GM19035 (cell line): ENCODE measurements around the gene DMWD.

Experiments
- ATAC-seq: cut with Tn5 transposase; IDR thresholded peaks from one replicate; pipeline ENCODE4 v1.9.1; 2021; ENCODE audit not compliant: unreplicated experiment

DMWD gene

DNA sequence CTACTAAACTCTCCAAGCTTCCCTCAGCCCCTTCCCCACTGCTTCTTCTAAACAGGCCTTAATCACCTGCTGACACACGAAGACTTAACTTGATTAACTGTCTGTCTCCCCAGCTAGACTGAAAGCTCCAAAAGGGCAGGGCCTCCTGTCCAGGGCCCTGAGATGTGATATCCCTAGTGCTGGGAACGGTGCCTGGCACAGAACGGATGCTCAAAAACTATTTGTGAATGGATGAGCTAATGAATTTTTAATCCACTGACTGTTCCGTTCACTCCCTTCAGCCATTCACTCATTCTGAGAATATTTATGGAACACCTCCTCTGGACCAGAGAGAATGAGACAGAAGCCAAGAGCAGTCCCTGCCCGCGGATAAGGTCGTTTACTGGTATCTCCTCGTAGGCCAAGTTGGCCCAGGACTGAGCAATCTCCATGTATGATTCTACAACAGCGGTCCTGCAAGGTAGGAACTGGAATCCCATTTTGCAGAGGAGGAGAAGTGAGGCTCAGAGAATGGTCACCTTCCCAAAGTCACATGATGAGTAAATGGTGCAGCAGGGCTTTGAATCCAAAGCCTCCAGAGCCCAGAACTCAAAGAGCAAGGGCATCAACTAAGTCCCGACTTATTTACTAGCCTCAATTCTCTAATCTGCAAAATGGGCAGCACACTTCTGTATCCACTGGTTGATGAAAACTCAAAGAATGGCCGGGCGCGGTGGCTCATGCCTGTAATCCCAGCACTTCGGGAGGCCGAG is 3.4 kb downstream of the DMWD start:
- ATAC-seq: no peak

DNA sequence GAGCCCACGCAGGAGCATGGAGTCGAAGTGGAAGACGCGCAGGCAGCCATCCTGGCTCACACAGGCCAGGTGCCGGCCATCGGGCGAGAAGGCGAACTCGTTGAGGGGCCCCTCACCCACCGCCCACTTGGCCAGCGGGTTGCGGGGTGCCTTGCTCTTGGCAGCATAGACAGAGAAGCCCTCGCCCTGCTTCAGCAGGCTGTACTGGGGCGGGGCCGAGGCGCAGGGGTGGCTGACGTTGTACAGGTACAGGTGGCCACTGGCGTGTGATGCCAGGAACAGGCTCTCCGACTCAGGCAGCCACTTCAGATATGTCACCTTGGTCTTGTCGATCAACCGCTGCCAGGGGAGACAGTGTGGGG is 6.1 kb downstream of the DMWD start:
- ATAC-seq: no peak

DNA sequence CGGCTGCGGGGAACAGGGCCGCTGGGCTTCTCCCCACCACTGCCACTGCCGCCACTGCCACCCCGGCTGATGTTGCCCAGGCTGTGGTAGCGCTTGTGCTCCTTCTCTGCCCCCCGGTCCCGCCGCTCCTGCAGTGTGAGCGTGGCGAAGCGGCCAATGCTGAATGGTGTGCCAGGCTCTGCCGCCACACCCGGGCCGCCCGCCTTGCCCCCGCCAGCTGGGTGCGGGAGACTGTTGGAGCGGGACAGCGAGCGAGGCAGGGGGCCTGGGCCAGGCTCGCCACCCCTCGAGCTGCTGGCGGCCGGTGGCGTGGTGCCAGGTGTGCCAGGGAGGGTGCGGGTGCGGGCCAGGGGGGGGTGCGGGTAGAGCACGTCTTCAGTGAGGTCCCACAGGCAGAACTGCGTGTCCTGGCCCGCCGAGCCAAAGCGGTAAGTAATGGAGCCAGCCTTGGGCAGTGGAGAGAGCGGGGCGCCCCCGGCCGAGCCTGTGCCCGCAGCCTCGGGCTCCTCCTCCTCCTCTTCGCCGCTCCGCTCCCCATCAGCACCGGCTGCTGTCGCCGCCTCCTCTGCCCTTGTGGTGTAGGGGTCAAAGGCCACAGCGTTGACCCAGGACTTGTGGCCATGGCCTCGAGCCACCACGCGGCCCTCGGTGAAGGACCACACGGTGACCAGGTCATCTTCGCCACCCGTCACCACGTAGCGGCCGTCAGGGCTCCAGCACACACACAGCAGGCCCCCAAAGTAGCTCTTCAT is 6.7 kb downstream of the DMWD start:
- no peak for ATAC-seq

DNA sequence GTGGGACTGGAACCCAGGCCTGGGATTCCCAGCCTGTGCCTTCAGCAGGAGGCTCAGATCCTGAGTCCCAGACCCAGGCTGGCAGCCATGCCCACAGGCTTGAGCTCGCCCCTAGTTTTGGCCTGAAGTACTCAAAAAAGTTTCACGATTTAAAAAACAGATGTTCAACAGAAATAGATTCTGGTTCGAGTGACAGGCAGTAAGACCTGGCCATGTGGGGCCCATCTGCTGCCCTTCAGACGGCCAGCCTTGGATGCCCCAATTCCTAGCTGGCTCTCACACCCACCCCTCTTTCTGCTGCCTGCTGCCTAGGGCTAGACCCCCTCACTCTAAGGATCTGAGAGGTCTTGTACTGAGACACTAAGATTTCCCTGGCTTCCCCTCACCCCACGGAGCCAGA is 7.5 kb downstream of the DMWD start:
- ATAC-seq: no peak

DNA sequence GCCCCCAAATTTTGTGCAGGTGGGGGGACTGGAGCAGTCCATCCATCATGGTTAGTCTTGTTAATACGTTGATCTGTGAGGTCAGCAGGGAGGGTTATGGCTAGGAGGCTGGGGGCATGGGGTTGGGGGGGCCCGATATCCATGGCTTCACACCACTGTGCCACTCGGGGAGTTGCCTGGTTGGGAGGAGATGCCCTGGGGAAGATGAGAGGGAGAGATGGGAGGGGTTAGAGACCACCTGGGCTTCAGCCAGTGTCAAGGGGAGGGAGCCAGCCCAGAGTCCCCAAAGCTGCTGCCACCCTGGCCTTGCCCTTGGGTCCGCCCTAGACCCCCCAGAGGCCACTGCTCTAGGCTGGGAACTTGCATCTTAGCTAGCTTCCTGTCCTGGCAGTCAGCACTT is 8.5 kb downstream of the DMWD start:
- no peak for ATAC-seq

DNA sequence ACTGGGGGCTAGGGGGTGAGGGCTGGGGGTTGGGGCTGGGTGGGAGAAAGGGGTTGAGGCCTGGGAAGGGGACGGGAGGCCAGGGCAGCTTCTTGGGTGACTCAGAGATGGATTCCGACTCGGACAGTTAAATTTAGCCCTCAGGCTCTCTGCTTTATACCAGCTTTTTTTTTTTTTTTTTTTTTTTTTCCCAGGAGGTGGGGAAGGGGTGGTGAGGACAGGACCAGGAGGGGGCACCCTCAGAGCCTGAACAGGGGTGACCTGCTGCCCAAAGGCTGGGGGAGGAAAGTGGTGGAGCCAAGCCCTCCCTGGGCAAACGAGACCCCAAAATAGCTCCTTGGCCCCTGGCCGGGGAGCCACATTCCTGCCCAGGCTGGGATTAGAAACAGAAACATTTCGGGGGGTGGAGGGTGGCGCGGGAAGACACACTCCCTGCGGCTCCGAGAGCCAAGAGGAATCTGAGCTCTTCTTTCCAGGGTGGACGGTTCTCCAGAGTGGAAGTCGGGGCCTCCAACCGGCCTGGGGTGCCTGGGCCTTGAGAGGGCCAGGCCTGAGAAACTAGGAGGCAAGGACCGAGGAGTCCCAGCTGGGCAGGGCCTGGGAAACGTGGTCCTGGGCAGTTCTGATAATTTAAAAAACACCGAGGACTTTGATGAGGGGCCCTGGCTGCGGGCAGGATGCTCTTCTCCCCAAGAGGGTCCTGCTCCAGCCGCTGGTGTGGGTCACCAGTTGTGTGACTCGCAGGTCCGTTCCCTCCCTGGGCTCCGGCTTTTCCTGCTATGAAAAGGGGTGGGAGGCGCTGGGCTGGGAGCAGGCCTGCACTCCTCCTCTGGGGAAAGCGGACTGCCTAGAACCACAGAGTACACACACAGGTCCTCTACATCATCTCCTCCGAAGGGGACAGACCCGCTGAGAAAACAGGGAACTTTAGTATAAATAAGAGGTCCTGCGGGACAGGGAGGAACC is 9.5 kb downstream of the DMWD start:
- no peak for ATAC-seq

DNA sequence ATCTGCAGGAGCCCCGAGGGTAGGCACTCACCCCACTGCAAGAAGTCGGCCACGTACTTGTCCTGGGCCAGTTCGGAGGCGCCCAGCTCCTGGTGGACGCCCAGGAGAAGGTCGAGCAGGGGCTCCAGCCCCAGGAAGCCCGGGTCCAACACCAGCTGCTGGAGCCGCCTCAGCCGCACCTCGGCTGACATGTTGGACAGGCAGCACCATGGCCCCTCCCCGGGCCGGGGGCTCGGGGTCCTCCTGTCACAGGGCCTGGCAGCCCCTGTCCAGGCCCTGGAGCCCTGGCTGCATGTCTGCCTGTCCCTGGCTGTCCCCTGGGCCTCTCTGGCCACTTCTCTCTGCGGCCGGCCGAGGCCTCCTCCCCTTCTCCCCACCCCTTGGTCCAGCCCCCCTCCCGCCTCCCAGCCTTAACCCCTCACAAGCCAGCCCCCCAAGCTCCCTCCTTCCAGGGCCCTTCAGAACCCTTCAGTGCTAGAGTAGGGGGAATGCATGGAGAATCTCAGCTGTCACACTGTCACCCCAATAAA is 10.4 kb downstream of the DMWD start, which contains the start of gene DMPK:
Gene DMPK, minus strand, starts transcription at position 329 of the 530 bp plus-strand sequence. Its CDS starts 138 bp downstream, at position 191.
- no peak for ATAC-seq

DNA sequence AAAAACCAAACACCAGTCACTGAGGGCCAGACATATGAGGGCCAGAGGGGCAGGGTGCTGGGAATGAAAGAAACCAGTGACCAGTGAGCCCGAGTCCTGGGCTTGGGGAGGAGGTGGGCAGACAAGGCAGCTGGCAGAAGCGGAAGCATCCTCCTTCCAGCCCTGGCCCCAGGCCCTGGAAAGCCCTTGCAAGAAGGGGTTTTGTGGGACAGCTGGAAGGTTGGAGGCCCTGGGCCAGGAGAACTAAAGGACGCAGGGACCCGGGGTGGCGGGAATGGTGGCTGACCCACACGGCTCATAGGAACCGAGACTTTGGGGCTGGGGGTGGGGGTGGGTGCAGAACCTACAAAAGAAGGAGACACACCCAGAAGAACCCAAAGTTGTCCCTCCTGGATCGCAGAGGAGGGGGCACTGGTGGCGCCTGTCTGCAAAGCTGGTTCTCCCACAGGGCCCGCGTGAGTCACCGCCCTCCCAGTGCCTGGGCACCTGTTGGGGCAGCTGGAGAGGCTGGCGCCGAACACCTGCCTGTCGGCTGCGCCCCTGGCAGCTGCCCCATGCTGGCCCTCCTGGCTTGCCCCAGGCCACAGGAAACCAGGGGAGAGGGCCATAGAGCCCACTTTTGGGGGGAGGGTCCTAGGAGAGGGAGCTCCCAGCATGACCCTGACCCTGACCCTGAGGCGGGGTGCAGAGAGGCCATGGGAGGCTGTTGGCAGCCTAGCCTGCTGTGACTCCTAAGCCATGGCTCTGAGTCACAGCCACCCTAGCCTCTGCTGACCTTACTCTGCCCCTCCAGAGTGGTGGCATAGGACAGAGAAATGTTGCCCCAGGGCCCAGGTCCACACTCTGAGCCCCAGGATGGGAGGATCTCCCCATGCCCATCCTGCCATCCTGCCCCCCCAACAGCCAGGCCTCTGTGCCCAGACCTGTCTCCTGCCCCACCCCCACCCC is 11.2 kb downstream of the DMWD start:
- ATAC-seq: no peak

DNA sequence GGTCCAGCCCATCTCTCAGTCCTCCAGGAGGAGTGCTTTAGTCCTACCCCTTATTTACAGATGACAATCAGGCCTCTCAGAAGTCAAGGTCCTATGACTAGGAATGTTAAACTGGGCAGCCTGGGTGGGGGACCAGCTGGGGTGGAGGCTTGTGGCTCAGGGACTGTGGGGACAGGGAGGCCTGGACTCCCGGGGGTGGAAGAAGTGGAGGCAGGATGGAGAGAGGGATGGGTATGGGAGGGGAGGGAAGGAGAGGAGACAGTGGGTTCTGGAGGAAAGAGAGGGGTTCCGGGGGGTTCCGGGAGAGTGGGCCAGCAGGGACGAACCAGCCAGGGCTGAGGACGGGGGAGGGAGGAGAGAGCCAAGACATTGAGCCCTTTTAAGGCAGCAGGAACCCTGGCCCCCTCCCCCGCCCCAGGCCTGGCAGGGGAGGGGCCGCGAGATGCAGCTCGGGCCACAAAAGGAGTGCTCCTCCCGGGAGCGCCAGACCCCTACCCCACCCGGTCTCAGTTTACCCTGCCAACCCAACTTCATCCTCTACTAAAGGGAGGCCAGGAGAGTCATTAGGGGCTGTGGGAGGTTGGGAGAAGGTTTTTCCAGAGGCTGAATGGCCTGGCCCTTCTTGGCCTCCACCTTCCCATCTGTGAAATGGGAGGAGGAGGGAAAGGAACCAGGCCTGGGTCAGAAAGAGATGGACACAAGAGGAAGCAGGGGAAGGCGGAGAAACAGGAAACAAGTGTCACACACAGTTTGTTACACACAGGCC is 12.0 kb downstream of the DMWD start:
- ATAC-seq: no peak

DNA sequence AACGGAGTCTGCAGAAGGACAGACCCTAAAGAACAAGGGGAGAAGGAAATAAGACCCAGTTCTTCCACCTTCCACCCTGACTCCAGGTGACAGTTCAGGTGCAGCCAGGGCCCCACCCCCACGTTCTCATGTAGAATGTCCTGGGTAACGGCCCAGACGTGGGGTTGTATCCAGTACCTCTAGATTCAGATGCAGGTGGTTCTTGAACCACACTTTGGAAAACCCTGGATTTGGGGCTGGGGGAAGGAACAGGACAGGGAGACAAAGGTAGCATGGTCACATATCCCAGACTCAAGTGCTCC is 12.5 kb downstream of the DMWD start:
- no peak for ATAC-seq

DNA sequence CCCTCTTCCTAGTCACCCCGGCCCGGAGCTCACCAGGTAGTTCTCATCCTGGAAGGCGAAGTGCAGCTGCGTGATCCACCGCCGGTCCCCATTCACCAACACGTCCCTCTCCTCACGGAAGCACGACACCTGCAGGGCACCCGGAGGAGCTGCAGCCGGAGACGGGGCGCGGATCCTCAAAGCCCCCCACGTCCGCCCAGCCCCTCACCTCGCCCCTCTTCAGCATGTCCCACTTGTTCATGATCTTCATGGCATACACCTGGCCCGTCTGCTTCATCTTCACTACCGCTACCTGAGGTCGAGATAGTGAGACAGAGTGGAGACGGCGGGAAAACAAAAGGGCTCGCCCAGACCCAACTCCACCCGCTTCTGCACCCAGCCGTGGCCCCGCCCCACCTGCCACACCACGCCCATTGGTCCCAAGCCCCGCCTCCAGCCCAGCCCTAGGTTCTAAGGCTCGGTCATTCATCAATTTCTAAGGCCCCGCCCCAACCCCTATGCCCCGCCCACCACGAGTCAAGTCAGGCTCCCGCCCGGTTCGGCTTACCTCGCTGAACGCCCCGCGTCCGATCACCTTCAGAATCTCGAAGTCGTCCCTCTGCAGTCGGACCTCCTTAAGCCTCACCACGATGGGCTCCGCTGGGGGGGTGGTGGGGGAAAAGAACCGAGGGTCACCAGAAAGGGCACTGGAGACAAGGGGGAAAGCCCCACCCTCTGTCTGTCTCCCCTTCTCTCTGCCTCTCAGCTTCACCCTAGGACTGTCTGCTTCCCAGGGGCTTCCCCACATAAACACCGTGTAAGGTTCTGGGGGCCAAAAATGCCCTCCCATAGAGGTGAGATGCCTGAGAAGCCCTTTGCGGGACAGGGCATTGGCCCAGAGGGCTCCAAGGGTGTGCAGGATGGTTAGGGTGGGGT is 13.2 kb downstream of the DMWD start:
- ATAC-seq: peak; percentile 78

DNA sequence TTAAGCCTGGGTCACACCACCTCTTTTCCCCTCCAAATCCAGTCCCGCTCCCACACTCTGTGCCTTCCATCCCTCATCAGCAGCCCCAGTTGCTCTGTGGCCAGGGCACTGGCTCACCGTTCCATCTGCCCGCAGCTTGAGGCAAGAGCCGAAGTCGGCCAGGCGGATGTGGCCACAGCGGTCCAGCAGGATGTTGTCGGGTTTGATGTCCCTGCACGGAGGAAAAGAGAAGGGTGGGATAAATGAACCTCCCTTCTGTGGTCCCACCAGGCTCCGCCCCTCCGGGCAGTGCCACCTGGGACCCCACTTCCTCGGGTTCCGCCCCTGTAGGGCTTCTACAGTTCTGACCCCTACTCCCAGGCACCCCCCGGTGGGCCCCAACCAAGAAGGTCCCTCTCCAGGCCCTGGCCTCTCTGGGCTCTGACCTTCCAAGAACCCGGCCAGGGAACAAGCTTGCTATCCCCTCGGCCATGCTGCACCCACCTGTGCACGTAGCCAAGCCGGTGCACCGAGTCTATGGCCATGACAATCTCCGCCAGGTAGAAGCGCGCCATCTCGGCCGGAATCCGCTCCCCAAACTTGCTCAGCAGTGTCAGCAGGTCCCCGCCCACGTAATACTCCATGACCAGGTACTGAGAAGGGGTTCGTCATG is 14.5 kb downstream of the DMWD start:
- ATAC-seq: no peak

DNA sequence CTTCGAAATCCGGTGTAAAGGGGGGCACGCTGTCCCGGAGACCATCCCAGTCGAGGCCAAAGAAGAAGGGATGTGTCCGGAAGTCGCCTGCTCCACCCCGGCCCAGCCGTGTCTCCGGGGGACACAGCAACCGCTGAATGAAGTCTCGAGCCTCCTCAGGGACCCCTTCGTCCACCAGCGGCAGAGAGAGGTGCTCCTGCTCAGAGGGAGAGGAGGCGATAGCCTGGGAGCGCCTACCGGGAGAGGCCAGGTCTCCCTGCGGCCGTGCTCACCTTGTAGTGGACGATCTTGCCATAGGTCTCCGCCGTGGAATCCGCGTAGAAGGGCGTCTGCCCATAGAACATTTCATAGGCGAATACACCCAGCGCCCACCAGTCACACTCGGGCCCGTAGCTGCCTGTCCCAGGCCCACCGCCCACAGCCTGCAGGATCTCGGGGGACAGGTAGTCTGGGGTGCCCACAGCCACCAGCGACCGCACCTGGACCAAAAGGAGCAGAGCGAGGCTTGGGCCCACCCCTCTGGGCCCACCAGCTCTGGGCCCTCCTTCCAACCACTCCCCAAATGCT is 15.2 kb downstream of the DMWD start:
- no peak for ATAC-seq

DNA sequence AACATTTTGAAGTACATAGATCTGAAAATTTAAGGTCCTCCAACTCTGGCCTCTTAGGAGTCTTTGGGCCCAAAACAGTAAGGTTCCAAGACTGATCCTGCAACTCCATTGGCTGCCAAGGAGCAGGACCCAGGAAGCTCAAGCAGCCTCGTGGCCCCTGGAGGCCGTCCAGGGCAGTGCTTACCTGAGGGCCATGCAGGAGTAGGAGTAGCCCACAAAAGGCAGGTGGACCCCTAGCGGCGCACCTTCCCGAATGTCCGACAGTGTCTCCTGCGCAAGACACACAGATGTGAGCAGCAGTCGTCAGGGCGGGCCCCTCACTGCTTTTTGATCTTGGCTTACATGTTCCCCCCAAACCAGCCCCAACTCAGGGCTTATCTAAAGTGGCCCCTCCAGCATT is 17.9 kb downstream of the DMWD start:
- ATAC-seq: no peak

DNA sequence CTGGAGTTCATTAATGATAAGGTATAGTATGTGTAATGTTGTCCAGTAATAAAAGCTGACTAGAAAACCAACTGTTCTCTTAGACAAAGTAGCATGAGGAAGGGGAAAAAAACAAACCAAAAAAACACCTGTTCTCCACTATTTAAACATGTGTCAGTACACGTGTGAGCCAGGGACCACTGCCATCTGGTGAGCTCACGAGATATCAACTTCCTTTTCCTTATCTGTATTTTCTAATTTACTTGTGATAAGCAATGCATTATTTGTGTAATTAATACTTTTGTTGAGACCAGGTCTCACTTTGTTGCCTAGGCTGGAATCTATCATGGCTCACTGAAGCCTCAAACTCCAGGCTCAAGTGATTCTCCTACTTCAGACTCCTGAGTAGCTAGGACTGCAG is 19.3 kb downstream of the DMWD start:
- ATAC-seq: no peak

DNA sequence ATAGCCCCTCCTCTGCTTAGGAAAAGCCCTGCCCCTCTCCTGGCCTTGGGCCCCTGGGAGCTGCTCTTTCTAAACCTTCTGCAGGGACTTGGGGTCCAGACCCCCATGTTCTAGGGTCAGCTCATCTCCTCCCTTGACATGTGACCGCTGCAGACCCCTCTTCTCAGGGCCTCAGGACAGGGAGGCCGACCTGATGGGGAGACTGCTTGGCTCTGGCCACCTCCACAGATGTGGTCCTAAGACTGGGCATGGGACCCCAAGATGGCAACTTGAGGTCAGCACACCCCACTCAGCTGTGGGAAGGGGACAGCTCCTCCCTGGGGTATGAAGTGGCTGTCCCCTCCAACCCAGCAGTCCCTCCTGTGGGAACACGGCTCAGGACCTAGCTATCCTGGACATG is 19.7 kb downstream of the DMWD start:
- ATAC-seq: no peak

DNA sequence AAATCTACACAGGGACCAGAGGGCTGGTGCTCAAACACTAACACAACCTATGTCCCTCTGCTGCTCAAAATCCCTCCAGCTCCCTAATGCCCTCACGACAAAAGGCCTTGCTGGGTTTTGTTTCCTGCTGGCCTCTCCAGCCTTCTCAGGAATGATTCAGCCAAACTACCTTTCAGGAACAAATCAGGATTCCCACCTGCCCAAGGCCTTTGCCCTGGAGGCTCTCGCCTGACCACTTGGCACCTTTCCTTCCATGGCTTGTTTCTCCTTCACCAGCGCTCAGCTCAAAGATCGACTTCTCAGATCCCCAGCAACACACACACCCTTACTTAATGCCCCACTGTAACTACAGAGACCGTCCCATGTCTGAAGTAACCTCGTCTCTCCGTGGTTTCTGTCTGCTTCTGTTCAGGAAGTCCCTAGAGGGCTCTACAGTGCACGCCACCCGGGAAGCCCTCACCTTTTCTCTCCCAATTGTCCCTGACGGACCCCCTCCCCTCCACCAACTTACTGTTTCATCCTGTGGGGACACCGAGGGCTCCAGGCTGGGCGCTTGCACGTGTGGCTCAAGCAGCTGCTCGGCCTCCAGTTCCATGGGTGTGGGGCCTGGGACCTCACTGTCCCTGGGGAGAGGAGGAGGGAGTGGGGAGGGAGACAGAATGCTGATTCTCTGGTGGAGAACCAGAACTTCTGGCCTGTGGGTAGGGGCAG is 20.4 kb downstream of the DMWD start:
- ATAC-seq: no peak
